Heart left ventricle (tissue), 16 donors: ENCODE measurements around the gene PIP5KL1. TPM values are rescaled to one million over a fixed set of nuclear protein-coding genes. Genes with fewer than 3 reads are reported as not detected.

Experiments used
- ATAC-seq, 4 donors: fragments of 200-7000 bp; cut with Tn5 transposase; one replicate each; pipeline ENCODE4 v1.9.1; 2020 to 2022; ENCODE audit warnings: moderate library complexity in 4 of 4, mild to moderate bottlenecking in 3 of 4, moderate number of reproducible peaks in 1 of 4
- DNase-seq, 5 donors: peaks; one replicate each; pipeline ENCODE4 v3.0.0-alpha.2; 2020
- H3K27ac ChIP-seq, 12 donors: fragments of 200-600 bp; sonication (generic) in 4 of 12; one replicate each; pipeline versions ENCODE4 v1.5.0 to v1.8.0; 2016 to 2022; ENCODE audit warnings: mild to moderate bottlenecking in 2 of 12
- H3K27me3 ChIP-seq, 9 donors: fragments of 200-600 bp; sonication (generic) in 2 of 9; one replicate each; pipeline versions ENCODE4 v1.5.1 to v1.8.0; 2016 to 2022; ENCODE audit warnings: mild to moderate bottlenecking in 3 of 9
- H3K36me3 ChIP-seq, 9 donors: fragments of 200-600 bp; sonication (generic) in 2 of 9; one replicate each; pipeline versions ENCODE4 v1.5.0 to v1.8.0; 2018 to 2022; ENCODE audit warnings: mild to moderate bottlenecking in 2 of 9
- H3K4me1 ChIP-seq, 12 donors: fragments of 200-600 bp; sonication (generic) in 4 of 12; one replicate each; pipeline versions ENCODE4 v1.5.0 to v1.8.0; 2016 to 2022; ENCODE audit warnings: mild to moderate bottlenecking in 3 of 12
- H3K4me3 ChIP-seq, 12 donors: fragments of 200-600 bp; sonication (generic) in 4 of 12; one replicate each; pipeline versions ENCODE4 v1.5.0 to v1.8.0; 2017 to 2022; ENCODE audit warnings: mild to moderate bottlenecking in 9 of 12, moderate library complexity in 4 of 12
- H3K9me3 ChIP-seq, 12 donors: fragments of 200-600 bp; sonication (generic) in 4 of 12; one replicate each; pipeline versions ENCODE4 v1.5.0 to v1.8.0; 2016 to 2022; ENCODE audit warnings: mild to moderate bottlenecking in 1 of 12
- POLR2A ChIP-seq, 2 donors: fragments of 450-650 bp; IDR thresholded peaks; one replicate each; pipeline ENCODE4 v1.6.1; 2017; ENCODE audit warnings: antibody characterized with exemption in 2 of 2, mild to moderate bottlenecking in 2 of 2, moderate library complexity in 2 of 2
- WGBS, 4 donors: extraction: QIAGEN DNeasy Blood & Tissue Kit in 2 of 4; methylation state at CpG; one replicate each; pipeline versions ENCODE4 v1.1.5 to v1.1.7; 2013 to 2018; 5-methylcytosine and 5-hydroxymethylcytosine counted together
- intact Hi-C, 10 donors: fragments of 100-400 bp; cut with DNase I; formaldehyde crosslinking; loops; one replicate each; pipeline versions ENCODE4 v1.11.1 to v1.14.2; 2022
- polyA plus RNA-seq, 2 donors: library from polyadenylated mRNA; stranded (reverse); fragments of 200-250 nt; gene quantifications; one replicate each; pipeline ENCODE4 v1.2.3, GENCODE V29; 2013
- total RNA-seq, 9 donors: library from RNA; depleted of rRNA in 2 of 9; stranded (reverse); fragments of >200 nt in 2 of 9; fragmentation: NEBNext Ultra II Directional in 3 of 9; extraction: Animal tissue kit (Norgen Biotek cat#: 25700) in 3 of 9; gene quantifications; one replicate each; pipeline versions ENCODE4 v1.1.0 to v1.2.4, GENCODE V29; 2016 to 2023
- TF ChIP-seq, protein P1 (sequence below), 12 donors: fragments of 200-600 bp; sonication (generic) in 4 of 12; IDR thresholded peaks; one replicate each; pipeline versions ENCODE4 v1.5.0 to v1.8.0; 2018 to 2022; ENCODE audit warnings: antibody characterized with exemption in 12 of 12, mild to moderate bottlenecking in 5 of 12
- donor health status: ischemic (EF 13 %, LVEDD 7.1; RV severe dilation, severe dysfunction).
- donor health status: healthy with polysubstance abuse.
- donor health status: DM: no; HTN: yes; CAD: no.
- donor health status: DM: no; HTN: no; CAD: no.
- donor health status: ischemic (EF 25% LVEDD 6.9; RV normal size, moderate dysfunction).
- donor health status: ischemic (EF 25% LVEDD 5.7; RV mildly dilated, moderate dysfunction).
- donor health status: healthy.
- donor health status: DM: yes; HTN: yes; CAD: no.
- donor health status: ischemic (EF 35%, LVEDD 5.7; RV mildly dilated, moderate dysfunction).
- donor health status: nonischemic (EF 11% LVEDD 7.7; RV severe dilation, severe dysfunction).
- donor health status: DM: yes; HTN: yes; CAD: no.
- donor health status: PGD.
- donor health status: ischemic (EF 29% LVEDD 5.4; RV normal size, mild dysfunction).
- donor health status: nonischemic (EF 23%, LVEDD 6.1; RV moderate dilation, normal function).

The PIP5KL1 gene
- total and polyA plus RNA-seq, 11 donors: 0.12 to 0.77 (median 0.50) TPM; not detected in 2

DNA sequence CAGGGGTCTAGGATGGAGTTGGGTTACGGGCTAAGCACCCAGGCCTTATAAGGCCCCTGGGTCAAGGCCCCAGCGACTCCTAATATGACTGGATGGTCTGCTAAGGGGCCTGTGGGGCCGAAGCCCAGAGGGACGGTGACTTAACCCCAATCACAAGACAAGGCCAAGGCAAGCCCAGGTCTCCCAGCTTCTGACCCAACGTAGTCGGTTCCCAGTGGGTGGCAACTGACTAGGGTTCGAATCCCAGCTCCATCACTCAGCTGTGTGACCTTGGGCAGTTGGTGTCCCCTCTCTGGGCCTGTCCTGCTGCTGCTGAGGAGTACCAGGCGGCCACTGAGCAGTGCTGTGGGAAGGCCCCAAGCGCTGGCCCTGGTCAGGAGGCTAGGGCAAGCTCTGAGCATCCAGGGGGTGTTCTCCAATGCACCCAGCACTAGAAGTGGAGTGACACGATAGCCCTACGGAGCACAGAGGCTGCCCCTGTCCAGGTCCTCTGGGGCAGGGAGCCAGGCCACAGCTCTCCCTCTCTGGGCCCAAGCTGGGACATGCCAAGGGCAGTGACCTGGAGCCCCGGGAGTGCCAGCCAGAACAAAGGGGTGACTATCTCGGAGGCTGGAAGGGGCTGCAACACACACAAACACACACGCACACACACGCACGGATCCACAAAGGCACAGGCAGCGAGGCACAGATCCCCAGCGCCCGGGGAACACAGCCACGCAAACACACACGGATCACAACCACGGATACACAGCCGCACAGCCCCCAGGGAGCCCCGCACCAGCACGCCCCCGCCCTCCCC lies 53.6 kb downstream of the PIP5KL1 start:
- no peaks in the 10 kb centered on the region for H3K27me3 ChIP-seq
- H3K36me3 ChIP-seq: peaks cover 0 to 17% (median 10%) of the 10 kb centered on the region in 9 donors
- ATAC-seq (peak; percentile 20 to 49 (median 38)), DNase-seq (peak in 4 of 5 donors; percentile 44 to 80 (median 58))
- H3K4me1 ChIP-seq: peaks cover 3 to 60% (median 40%) of the 10 kb centered on the region in 12 donors
- TF ChIP-seq POLR2A (IDR thresholded peaks at IDR 0.05): no peak
- TF ChIP-seq, protein P1, sequence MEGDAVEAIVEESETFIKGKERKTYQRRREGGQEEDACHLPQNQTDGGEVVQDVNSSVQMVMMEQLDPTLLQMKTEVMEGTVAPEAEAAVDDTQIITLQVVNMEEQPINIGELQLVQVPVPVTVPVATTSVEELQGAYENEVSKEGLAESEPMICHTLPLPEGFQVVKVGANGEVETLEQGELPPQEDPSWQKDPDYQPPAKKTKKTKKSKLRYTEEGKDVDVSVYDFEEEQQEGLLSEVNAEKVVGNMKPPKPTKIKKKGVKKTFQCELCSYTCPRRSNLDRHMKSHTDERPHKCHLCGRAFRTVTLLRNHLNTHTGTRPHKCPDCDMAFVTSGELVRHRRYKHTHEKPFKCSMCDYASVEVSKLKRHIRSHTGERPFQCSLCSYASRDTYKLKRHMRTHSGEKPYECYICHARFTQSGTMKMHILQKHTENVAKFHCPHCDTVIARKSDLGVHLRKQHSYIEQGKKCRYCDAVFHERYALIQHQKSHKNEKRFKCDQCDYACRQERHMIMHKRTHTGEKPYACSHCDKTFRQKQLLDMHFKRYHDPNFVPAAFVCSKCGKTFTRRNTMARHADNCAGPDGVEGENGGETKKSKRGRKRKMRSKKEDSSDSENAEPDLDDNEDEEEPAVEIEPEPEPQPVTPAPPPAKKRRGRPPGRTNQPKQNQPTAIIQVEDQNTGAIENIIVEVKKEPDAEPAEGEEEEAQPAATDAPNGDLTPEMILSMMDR (IDR thresholded peaks at IDR 0.05): no peak
- no peaks in the 10 kb centered on the region for H3K9me3 ChIP-seq
- H3K4me3 ChIP-seq: peak overlapping the region; percentile 55 to 94 (median 66)
- 13 to 46% (median 21%) methylated on average over 9 to 26 of the region's 26 CpGs for WGBS, 4 donors
- intact Hi-C loops: loop anchor here in 1 of 10 donors (5.0 kb wide), 1 partner anchor 75 kb away; the partner anchor contains the start of gene FPGS
- peak overlapping the region; percentile 64 to 98 (median 92) for H3K27ac ChIP-seq

DNA sequence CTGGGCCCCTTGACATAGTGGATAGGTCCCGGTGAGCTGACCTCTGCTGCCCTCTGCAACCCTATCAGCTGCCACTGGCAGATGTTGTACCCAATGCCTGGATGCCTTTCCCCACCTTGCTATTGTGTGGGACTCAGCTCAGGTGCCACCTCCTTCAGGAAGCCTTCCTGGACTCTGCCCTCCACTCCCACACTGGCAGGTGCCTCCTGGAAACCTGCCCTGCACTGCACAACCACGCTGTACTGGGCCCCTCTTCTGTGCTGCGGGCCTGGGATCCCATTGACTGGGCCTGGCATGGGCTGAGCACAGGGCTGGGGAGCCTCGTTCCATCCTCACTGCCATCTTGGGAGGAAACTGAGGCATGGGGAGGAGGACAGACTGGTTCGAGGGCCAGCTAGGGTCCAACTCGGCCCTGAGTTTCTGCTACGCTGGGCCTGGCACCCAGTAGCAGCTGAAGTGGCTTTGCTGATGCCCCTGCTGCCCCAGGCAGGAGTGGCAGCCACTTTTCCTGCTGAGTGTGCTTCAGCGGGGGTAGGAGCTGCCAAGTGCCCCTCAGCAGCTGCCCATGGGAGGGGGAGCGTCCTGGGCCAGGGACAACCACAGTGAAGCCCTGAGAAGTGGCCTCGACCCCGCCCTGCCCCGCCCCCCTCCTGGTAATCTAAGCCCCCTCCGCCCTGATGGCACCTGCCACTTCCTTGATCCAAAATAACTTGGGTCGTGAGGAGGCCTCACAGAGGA lies 54.4 kb downstream of the PIP5KL1 start:
- peaks cover 3 to 58% (median 40%) of the 10 kb centered on the region in 12 donors for H3K4me1 ChIP-seq
- intact Hi-C loops: loop anchor here in 1 of 10 donors (5.0 kb wide), 1 partner anchor 74 kb away; the partner anchor contains the start of gene FPGS
- peak overlapping the region; percentile 55 to 94 (median 66) for H3K4me3 ChIP-seq

DNA sequence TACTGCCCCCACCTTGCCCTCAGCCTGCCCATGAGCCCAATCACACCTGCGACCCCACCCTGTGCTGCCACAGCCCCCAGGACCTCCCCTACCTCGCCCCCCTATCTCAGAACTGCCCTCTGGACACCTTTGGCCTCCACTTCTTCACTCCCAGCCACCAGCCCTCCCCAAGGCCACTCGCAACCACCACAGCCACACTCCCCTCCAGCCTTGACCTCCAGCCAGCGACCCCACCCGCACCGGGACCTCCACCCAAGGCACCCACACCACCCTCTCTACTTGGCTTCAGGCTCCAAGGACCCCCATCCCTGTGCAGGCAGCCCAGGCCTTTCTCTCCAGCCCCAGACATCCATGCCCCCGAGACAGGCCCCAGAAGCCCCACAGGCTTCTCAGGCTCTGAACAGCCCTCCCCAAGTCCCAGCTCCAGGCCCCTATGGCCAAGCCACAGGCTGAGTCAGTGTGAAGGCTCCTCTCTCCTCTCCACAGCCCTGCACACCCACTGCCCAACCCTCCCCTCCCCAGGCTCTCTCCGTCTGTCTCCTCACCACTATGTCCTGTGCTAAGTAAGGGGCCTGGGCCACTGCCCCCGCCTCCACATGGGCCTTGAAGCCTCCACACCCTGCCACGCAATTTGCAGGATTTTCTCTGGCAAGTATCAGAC lies 55.1 kb downstream of the PIP5KL1 start:
- ATAC-seq (peak in 2 of 4 donors; percentile 1 to 2), DNase-seq (peak in 2 of 5 donors; percentile 27 to 54)
- H3K4me1 ChIP-seq: peaks cover 3 to 60% (median 41%) of the 10 kb centered on the region in 12 donors
- WGBS, 4 donors: 66 to 74% (median 71%) methylated on average over 10 of the region's 10 CpGs
- intact Hi-C loops: loop anchor here in 1 of 10 donors (5.0 kb wide), 1 partner anchor 73 kb away; the partner anchor contains the start of gene FPGS
- H3K4me3 ChIP-seq: peak overlapping the region; percentile 55 to 94 (median 66)
- H3K9me3 ChIP-seq: no peaks in the 10 kb centered on the region
- TF ChIP-seq POLR2A (IDR thresholded peaks at IDR 0.05): no peak
- TF ChIP-seq, protein P1 (IDR thresholded peaks at IDR 0.05): no peak
- no peaks in the 10 kb centered on the region for H3K27me3 ChIP-seq
- peak overlapping the region in 11 of 12 donors; percentile 42 to 98 (median 93) for H3K27ac ChIP-seq
- peaks cover 0 to 32% (median 24%) of the 10 kb centered on the region in 9 donors for H3K36me3 ChIP-seq

More for the DNA sequence above, 54.4 kb downstream of the PIP5KL1 start:
- TF ChIP-seq, protein P1 (IDR thresholded peaks at IDR 0.05): no peak
- no peak for TF ChIP-seq POLR2A (IDR thresholded peaks at IDR 0.05)
- DNase-seq (peak in 3 of 5 donors; percentile 21 to 55 (median 44)), ATAC-seq (peak in 2 of 4 donors; percentile 1 to 7)
- Histone ChIP-seq H3K27ac (peak overlapping the region; percentile 27 to 98 (median 92)), H3K27me3 (no peaks in the 10 kb centered on the region), H3K9me3 (no peaks in the 10 kb centered on the region), H3K36me3 (peaks cover 0 to 24% (median 18%) of the 10 kb centered on the region in 9 donors)
- WGBS, 4 donors: 44 to 60% (median 54%) methylated on average over 6 to 14 of the region's 14 CpGs
